NCI-H1930 (cell line): ENCODE data around the gene CISTR.

ENCODE experiments used
- DNase-seq, 2 experiments: peaks; one replicate each; lab custom pipeline; 2025; lab: John Stamatoyannopoulos, UW

Gene CISTR

DNA sequence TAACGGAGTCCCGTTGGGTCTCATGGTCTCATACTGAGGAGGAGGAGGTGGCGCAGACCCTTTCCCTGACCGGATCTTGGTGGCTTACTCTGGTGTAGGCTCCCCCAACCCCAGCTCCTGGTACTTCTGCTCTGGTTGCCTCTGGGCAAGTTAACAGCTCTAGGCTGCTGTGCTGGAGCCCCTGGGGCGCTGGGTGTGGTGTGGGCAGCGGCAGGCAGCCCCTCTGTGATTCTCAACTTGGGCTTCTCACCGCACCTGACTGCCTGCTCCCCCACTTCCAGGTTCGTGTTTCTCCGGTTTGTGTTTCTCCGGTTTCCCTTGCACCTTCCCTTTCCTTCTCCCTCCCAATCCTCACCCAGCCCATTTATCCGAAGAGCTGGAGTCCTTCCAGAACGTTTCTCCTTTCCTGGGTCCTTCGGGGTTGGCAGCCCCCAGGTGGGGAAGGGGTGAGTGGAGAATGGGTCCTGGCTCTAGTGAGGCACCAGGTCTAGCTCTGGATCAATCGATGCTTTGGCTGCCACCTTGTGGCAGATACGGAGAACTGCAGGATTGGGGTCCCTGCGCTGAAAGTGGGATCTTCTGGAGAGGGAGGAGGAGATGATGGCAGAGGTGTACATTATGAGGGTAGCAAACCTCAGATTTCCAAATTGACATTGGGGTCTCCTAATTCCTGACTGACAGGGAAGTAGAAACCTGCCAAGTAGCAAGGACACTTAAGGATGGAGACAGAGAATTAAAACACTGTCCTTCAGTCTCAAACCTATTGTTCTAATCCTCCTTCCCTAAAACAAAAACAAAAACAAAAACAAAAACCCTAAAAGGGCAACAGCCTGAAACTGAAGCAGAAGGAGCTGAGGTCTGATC is 8.3 kb downstream of the CISTR start:
- DNase-seq: peak; percentile 47 to 68

DNA sequence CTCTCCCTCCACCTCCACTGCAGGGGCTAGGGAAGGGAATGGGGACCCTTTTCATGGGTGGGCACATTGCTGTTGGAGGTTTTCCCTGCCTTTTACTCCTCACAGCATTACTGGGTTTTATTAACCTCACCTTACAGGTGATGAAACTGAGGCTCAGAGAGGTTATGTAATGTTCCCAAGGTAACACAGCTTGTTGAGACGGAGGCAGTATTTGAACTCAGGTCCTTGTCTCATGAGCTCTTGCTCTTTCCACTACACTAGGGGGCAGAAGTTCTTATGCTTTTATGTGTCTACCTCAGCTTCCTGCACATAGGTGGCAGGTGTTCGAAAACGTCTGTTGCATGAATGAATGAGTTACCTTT is 11.7 kb downstream of the CISTR start:
- DNase-seq: no peak

DNA sequence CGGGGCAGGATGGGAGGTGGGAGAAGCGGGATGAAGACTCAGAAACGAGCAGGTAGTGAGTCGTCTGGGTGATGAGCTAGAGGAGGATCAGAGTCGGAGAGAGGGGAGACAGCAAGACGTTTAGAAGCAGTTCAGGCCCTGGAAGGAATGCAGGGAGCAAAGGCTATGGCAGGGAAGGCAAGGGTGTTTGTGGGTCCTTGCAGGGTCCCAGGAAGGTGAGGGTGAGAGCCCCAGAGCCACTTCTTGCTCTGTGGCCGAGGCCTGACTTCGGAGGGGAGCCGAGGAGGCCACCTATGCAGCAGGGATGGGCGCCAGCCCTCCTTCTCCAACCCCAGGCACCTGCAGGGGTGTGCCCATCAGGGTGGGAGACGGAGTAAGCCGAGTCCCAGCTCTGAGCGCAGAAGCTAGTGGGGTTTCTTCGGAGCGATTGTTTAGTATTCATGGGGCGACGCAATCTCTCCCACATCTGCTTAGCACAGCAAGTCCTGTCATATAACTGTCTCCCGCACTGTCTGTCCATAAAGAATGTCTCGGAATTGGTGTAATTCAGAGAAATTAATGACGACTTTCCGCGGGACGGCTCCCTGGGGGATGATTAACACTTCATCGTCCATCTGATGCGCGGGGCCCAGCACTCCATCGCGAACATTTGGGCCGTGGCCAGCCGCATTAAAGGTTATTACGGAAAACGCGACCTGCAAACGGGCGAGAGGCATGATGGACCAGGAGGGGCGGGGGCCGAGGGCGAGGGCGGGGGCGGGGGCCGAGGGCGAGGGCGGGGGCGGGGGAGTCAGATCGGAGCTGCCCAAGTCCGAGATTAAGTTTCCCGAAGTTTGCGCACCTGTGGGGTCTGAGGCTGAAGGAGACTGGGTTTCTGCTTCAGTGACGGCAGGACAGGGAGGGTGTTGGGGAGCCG is 12.3 kb downstream of the CISTR start:
- DNase-seq: no peak

DNA sequence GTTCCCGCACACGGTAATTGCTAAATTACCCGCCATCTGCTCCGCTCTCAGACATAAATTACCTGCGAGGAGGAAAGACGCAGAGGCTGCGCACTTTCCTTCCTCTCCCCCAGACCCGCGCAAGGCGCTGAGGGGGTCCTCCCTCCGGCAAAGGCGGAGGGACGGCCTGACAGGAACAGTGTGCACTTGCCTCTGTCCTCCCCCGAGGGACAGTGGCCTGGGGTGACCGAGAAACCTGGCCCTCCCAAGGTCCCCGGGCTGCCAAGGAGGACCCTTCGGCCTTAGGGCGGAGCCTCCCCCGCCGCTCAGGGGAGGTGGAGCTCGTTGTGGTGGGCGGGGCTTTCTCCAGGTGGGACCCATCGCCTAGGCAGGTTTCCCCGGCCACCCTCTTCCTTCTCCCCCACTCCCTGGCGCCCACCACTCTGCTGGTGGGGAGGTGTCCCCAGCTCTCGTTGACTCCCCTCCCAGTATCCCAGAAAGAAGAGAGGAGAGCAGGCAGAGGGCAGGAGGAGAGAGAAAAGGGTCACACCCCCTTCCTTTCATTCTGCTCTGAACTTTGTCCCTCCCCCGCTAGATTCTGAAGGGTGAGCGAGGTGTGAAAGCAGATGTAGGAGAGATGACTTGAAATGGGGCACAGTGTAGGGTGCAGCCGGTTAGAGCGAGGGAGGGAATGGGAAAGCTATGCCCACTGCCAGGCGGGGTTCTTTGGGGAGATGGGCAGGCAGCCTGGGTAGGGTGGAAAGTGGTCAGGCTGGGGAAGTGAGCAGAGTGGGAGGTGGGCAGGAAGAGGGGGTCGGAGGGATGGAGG is 13.2 kb downstream of the CISTR start:
- DNase-seq: peak in 1 of 2 experiments; percentile 14

DNA sequence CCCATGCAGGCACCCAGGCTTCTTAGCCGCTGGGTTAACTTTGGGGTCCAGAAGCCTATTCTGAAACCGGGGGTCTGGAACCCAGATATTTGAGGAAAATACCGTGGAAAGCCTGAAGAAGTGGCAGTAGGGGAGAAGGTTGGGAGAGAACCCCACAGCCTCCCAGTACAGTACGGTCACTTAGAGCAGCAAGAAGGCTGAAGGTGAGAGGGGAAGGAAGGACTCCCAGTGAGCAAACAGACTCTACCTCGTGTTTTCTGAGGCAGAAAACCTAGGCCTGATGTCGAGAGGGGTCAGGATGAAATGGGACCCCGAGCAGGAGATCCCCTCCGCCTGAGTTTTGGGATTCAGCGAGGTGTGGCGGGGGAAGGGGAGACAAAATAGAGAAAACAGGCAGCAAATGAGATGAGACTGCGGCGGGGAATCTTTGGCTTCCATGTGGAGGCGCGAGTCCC is 13.8 kb downstream of the CISTR start:
- DNase-seq: no peak

DNA sequence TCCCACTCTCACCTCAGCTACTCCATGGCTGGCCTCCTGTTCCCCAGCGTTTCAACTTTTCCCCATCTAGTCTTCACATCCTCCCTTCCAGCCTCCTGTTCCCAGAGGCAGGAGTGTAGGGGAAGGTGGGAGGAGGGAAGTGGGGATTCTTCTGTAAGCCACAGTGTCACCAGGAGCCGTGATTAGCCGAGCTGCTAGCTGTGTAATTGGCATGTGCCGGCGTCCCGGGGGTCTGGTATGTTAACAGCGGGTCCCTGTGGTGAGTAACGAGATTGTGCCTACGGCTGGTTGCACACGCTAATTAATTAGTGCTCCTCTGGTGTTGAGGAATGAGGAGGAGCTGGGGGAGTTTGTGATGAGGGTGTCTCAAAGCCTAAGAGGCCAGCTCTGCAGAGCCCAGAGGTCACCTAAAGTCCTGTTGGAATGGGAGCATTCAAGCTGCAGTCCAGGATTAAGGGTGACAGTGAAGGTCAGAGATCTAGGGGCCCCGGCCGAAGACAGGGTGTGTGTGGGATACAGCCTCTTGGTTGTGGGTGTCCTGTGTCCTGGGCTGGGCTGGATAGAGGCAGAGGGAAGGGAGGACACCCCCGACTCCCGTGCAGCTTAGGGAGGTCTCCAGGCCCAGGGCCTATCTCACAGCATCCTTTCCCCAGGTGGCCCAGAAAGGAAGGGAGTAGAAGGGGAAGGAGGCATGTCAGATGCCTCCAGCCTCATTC is 14.5 kb downstream of the CISTR start:
- no peak for DNase-seq

DNA sequence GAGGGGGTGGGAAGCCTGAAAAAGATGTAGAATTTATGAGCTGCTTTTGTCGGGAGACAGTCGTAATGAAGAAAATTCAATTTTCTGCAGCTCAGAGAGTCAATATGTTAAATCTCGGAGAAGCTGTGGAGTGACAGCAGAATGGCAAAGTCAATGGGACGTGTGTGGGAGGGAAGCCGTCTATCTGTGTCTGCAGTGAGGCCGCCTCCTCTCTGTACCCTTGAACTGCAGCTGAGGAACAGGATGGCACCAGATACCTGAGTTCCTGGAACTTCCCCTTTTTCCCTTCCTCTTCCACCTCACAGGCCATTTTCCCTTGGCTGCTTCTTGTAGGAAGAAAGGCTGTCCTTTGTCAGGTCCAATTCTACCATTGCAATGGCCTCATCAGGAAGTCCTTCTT is 15.2 kb downstream of the CISTR start:
- DNase-seq: no peak

DNA sequence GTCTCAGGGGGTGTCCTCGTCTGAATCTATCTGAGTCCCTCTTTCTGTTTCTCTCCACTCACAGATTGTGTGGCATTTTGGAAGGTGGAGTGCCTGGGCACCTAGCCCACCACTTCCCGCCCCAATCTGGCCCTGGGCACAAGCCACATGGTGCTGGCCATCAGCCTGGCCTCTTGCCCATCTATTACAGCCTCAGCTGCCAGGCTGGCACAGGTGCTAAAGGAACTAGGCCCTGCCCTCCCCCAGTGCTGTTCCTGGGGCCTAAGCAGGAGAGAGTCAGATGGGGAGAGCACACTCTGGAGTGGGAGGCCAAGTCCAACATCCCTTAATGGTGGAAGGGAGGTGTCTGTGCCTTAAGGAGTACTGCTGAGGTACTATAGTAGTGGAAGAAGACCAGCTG is 16.2 kb downstream of the CISTR start:
- DNase-seq: no peak

DNA sequence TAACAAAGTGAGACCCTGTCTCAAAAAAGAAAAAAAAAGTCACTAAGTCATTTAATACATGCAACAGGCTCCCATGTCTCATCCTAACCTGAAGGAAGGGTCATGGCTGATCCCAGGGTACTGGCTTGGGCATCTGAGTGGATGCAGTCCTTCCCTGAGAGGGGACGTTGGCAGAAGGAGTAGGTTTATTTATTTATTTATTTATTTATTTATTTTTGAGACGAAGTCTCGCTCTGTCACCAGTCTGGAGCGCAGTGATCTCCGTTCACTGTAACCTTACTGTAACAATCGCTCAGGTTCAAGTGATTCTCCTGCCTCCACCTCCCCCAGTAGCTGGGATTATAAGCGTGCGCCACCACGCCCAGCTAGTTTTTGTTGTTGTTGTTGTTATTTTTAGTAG is 17.4 kb downstream of the CISTR start:
- DNase-seq: no peak

DNA sequence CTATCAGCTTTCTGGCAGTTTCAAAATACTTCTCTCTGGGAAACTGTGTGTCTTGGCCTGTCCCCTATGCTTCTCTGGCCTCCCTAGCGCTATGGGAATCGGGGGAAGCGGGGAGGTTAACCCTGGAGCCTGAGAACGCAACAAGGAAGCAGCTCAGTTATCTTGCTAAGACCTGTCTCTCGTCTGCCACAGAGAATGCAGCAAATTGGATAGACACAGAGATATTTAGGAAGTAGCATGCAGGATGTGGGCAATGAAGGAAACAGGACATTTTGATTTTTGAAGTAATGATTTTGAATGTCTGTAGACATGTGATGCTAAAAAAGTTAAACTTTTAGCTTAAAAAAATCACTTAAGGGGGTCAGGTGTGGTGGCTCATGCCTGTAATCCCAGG is 18.0 kb downstream of the CISTR start:
- no peak for DNase-seq

DNA sequence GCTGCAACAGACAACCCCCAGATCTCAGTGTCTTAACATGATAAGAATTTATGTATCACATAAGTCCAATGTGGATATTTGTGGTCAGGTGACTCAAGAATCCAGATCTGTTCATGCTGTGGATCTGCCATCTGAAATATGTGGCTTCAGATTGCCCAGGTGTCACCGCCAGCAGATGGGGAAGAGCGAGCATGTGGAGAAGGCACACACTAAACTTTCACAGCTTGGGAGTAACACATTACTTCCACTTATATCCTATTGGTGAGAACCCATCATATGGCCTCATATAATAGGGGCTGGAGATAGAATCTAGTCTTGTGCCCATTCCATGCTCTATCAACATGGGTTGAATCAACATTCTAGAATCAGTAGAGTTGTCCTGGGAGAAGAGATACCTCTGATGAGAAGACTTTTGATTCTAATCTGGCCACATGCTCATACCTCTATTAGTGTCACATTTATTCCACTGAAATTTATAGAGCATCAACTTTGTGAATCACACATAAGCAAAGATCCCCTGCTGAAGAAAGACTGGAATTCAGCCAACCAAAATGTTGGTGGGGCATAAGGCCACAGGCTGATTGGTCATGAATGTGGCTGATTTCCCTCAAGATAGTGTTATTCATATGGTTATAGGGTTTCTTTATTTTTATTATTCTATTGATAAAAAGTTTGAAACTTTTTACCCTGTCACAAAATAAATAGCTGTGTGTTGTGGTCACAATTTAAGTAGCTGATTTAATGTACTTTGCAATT is 18.6 kb downstream of the CISTR start:
- no peak for DNase-seq

DNA sequence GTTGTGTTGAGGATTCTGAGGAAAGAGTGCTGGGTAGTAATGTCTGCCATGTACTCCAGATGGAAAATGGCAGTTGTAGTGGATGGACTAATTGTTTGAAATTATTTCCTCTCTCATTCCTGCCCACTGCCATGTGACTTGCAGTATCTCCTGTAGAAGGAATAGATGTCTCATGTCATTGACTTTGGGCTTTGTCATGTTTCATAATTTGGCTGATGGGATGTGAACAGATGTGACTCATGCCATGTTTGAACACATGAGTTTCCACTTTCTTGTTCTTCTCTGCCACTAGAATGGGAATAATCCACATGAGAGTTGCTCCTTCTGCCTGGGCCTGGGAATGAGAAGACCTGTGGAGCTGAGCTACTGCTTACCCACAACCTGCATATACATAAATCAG is 22.1 kb downstream of the CISTR start:
- DNase-seq: no peak

DNA sequence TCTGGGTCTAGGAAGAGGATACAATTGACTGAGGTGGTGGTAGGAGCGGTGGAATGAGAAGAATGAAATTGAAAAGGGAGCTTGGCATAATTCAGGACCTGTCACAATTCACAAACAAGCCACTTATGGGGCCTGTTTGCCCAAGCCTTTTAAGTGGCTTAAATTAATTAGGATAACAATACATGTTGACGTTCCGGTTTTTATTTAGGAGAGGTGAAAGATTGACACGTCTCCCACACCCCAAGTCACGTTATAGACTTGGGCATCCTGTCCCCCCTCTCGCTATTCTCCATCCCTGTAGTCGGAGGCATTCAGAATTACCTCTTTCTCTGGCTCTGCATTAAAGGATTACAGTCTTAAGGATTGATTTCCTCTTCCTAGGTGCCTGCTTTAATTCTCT is 23.6 kb downstream of the CISTR start:
- no peak for DNase-seq

DNA sequence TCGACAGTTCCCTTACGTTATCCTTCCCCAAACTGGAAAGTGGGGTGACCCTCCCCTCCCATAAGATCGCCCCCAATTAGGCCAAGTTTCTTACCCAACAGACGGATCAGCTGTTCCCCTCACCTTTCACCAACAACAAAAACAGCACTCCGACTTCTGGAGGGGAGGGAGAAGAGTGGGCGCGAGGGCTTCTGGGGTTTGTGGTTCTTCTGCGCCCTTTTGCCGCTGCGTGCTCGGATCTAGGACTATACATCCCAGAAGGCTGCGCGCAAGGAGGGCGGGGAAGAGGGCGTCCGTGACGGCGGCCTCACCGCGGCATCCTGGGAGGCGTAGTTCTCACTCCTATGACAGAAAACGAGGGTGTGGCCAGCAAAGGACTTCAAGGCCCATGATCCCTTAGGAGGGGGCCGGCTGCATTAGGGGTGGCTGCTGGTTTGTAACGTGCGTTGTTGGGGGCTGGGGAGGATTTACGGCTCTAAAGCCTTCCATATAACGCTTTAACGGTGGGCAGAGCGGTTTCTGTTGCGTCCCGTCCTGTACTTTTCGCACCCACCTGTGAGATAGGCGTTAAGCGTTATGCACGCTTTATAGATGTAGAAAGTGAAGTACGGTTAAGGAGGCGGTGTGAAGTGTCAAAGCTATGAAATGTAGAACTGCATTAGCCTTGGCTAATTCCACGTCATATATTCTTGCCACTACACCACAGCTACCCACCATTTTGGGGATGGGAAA is 24.3 kb downstream of the CISTR start, which contains the start of gene CALCOCO1:
Gene CALCOCO1, minus strand, starts transcription at position 143 of the 732 bp plus-strand sequence. CDS start 2,210 bp downstream, outside the sequence.
- peak; percentile 94 to 97 for DNase-seq

DNA sequence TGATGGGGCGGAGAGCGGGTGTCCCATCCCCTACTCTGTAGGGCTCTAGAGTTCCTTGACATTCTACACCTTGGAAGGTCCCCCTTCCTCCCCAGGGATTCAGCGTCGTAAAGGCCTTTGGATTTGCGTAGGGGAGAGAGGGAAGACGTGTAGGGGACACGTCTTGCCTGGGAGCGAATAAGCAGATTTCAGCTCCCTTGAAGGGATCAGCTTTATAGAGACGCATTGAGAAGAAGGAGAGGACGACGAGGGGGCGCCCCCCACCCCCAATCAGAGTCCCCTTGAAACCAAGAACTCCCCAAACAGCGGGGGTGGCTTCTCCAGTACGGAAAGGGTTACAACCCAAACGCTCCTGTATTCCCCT is 24.9 kb downstream of the CISTR start:
- DNase-seq: no peak

DNA sequence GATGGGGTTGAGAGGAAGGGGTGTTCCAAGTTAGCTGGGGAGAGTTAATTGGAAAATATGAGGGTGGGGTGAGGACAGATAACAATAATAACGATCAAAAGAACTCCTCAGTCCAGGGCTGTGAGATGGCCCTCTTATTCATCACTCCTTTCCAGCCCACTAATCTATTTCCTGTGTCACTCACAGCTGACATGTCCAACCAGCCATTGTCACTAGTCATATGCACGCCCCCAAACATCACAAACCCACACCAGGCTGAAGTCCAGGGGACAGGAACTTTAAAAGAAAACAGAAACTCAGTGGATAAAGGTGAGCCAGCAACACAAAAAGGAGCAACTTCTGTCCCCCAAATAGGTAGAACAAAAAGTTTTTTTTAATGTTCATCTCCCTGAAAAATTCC is 25.4 kb downstream of the CISTR start:
- no peak for DNase-seq

DNA sequence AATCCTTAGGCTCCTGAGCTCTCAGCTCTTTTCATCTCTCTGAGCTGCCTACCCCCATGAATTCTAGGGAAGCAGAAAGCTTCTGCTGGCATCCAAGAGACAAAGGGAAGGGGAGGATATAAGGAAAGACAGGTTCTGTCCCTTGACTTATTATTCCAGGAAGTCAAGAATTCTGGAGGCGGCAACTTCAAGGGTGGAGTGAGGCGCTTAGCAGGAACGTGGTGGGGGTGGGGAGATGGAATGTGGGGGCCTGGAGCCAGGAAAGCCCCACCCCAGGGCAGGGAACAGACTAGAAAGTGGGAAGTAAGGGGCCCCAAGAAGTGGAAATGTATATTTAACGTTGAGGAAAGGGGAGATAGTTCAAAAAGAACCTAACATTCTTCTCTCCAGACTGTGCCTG is 26.0 kb downstream of the CISTR start:
- no peak for DNase-seq

DNA sequence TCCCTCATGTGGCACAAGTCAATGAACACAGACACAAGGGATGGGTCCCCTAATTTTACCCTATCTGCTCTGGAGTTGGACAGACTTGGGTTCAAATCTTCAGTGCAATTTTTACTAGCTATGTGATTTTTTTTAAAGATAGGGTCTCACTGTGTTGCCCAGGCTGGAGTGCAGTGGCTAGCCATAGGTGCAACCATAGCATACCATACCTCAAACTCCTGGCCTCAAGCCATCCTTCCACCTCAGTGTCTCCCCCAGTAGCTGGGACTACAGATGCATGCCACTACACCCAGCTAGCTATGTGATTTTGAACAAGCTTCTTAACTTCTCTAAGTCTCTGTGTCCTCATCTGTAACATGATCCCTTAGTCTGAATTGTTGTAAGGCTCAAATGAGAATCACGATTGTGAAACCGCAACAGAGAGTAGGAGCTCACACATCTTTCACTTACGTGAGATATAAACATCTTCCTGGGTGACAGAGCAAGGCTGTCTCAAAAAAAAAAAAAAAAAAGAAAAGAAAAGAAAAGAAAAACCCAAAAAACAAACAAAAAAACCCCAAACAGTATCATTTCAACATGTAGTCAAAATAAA is 29.2 kb downstream of the CISTR start:
- DNase-seq: no peak

DNA sequence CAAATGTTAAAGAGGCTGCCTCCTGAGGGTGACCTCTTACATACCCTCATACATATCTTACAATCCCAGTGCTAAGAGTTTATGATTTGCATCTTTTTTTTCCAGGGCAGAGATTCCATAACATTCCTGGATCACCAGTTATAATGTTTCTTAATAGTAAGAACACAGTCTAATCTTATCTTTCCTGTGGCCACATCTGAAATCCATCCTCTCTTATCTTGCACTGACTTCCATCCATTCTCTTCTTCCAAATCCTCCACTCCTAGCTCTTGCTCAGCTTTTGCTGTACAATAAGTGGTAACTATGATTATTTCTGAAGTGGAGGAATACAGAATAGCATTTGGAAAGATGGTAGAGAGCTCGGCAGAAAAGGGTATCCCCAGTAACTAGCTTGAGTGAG is 30.8 kb downstream of the CISTR start:
- DNase-seq: no peak

DNA sequence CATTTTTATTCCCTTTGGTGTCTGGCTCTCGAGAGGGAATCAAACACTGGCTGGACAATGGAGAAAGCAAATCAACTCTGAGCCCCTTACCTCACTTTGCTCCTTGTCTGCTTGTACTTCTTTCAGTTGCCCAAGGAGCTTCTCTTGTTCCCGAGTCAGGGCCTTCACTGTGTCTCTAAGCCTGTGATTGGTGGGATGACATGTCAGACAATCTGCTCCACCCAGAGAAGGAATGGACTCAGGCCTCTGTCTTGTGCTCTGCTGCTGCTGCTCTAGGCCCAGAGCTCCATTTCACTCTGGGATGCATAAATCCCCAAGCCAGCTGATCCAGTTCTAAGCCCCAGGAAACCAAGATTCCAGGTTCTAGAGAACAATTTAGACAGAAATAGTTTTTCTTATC is 32.1 kb downstream of the CISTR start:
- no peak for DNase-seq
